CD4-positive, alpha-beta T cell treated with Interleukin-6 at 100 ng/mL for 8 hours (primary cell): ENCODE data around the gene B3GNT9.
A peak's percentile ranks its signal among the peaks of the same experiment; 100 is the strongest.

Experiments used
- DNase-seq: peaks from one replicate; pipeline ENCODE4 v3.0.0-alpha.2; 2020; ENCODE audit warnings: mixed read lengths, low spot score

B3GNT9 gene

GRCh38 chr16:67185651-67186134 lies 34.9 kb upstream of the B3GNT9 start:
- no peak for DNase-seq

- peak; percentile 77 for DNase-seq
Observed at GRCh38 chr16:67184995-67185650, 34.3 kb upstream of the B3GNT9 start.

DNA sequence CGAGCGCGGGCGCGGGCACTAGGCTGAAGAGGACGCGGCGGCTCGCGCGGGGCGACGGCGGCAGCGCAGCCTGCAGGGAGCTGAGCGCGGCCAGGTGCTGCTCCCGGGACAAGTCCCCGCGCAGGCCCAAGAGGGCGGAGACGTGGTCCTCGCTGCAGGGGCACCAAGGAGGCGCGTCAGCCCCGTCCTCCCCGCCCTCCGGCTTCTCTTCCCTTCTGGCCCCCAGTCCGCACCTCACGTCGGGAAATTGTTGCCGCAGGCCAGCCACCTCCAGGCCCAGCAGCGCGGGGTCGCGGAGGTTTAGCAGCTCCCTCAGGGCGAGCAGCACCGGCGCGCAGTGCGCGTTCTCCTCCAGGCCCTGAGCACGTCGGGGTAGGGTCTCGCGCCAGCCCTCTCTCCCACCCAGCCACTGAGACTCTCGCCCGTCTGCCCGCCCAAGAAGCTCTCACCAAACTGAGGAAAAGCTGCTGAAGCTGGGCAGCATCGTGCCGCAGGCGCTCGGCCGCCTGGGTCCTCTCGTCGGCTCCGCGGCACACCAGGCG lies 33.7 kb upstream of the B3GNT9 start:
- DNase-seq = no peak

DNA sequence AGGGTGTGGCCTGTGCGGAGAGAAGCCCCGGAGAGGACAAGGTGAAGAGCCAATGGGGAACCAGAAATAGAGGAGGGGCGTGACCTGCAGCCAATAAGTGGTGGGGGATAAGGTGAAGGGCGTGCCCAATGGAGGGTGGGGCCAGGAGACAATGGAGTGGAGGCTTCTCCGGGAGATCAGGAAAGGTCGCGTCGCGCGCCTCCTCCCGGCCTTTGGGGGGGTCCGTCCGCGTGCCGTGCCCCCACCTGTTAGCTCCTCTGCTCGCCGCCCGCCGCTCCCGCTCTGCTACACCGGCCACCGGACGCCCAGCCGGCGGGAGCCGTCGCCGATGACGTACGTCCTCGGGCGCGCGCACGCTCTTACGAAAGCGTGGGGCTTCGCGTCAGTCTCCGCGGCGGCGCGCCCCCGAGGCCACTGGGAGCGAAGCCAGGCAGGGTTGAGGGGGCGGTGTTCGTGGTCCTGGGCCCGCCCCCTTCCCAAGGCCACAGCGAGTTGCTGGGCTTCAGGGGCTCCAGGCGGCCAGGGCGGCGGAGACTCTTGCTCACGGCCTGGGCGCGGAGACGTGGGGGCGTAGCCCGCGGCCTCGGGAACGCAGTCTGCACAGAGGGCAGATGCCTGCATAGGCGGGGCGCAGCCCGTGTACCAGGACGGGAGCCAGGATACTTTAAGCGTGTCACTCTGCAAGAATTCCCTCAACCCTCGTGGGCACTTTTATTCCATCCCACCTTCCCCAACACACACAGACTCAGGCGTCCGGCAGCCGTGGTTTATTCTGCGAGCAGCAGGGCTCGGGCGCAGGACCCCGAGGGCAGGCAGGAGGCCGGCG lies 33.0 kb upstream of the B3GNT9 start, which contains the start of gene MATCAP1:
TSS of gene MATCAP1 (minus strand) at position 337 of the 826 bp plus-strand sequence. CDS start 3,353 bp downstream, outside the sequence.
- peak; percentile 96 for DNase-seq

- no peak for DNase-seq
Observed at GRCh38 chr16:67183284-67183626, 32.5 kb upstream of the B3GNT9 start.

DNA sequence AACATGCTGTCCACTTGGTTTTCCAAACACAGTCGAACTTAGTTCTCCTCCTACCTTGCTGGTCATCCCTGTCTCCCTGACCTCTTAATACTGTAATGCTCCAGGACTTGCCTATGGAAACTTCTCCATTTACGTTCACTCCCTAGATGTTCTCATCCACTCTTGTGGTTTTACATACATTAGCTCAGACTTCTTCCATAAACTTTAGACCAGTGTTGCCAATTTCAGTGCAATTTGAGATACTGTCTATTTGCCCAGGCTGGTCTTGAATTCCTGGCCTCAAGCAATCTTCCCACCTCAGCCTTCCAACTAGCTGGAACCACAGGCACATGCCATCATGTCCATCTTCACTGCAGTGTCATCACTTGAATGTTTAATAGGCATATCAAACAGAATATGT lies 31.5 kb upstream of the B3GNT9 start:
- DNase-seq = no peak

- DNase-seq = no peak
Observed at GRCh38 chr16:67181346-67181745, 30.5 kb upstream of the B3GNT9 start.

GRCh38 chr16:67180166-67180565 lies 29.4 kb upstream of the B3GNT9 start:
- no peak for DNase-seq

GRCh38 chr16:67179421-67180080 lies 28.8 kb upstream of the B3GNT9 start:
- DNase-seq = no peak

GRCh38 chr16:67177743-67178699 lies 27.2 kb upstream of the B3GNT9 start:
- peak; percentile 64 for DNase-seq

DNA sequence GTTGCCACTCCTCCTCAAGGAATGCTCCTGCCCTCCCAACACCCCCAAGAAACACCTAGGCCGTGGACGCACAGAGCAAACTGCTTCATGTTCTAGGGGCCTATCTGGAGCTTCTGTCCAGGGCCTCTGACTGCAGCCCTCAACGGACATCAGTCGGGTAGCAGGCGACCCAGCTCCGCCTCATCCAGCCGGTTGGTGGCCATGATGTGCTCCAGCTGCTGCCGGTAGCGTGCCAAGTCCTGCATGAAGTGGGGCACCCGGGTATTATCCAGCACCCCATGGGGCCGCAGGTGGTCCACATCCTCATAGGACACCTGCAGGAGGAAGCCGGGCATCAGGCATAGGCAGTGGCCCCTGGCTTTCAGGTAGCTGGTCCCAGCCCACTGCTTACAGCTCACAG lies 25.9 kb upstream of the B3GNT9 start:
- DNase-seq = no peak

- no peak for DNase-seq
Observed at GRCh38 chr16:67174706-67175231, 24.0 kb upstream of the B3GNT9 start.

GRCh38 chr16:67173808-67174705 lies 23.3 kb upstream of the B3GNT9 start:
- DNase-seq = peak; percentile 59

DNA sequence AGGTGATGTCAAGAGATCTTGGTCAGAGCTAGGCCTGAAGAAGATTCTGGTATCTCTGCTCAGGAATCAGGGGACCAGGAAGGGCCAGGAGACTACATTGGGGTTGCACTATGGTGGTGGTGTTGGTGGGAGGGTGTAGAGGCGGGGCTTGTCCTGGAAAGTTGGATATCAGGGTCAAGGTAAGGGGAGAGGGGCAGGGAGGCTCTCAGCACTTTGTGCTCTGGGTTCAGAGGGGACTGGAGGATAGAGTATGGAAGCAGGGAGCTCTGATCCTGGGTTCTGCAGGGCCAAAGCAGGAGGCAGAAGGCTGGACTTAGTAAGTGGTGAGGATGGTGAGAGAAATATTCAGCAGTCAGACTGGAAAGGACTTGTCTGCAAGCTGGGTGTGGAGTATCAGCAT lies 22.5 kb upstream of the B3GNT9 start:
- DNase-seq = no peak

DNA sequence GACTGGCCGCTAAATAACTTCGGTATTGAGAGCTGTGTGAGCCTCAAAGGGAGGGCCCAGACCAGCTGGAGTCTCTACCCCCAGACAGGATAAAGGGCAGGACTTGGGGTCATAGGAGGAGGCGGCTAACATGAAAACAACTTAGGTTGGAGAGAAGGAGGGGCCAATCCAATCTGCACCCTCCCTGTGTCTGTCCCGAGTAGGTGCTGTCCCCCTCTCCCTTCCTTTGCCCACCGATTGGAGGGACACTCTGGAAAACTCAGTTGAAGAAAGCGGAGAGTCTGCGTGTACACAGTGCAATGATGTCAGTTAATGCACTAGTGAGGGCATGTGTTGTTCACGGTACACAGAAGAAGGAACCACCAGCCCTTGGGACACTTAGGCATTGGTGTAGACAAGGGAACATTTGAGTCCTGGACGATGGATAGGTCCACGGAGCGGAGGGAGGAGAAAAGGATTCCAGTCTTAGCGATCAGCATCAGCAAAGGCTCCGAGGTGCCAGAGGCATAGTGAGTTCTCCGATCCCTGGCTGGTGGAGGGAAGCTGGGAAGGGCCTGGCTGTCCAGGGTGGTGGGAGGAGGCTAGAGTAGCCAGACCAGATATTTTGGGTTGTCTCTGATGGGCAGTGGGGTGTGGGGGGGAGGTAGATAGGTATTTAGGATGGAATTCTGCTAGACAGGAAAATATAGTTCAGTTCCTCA lies 20.3 kb upstream of the B3GNT9 start:
- DNase-seq = no peak

- DNase-seq = no peak
Observed at GRCh38 chr16:67170168-67170948, 19.6 kb upstream of the B3GNT9 start, which contains the start of gene NOL3. NOL3 (plus strand) TSS chr16:67170538.

DNA sequence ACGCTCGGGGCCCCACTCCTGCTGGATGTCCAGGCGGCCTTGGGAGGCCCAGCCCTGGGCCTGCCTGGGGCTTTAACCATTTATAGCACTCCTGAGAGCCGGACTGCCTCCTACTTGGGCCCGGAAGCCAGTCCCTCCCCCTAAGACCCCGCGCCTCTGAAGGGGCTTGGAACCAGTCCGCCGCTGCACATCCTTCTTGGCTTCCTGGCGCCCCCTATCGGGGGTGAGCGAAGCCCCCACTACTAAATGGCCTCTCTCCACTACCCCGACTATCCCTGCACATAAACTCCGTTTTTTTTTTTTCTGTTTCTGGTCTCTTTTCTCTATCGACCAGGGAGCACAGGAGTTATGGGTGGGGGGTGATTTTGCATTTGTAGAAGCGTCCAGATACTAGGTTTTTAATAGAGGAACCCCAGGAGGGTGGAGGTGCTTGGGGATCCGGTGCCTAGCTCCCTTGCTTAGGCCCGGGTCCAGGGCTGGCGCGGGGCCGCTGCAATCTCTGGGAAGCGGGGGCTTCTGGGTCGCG lies 18.9 kb upstream of the B3GNT9 start:
- DNase-seq = no peak

- DNase-seq = no peak
Observed at GRCh38 chr16:67169011-67169451, 18.2 kb upstream of the B3GNT9 start.
